Measurements from ENCODE around the gene GNG4. TPM values are rescaled to one million over a fixed set of nuclear protein-coding genes. Genes with fewer than 3 reads are reported as not detected.

The GNG4 gene
- total RNA-seq, result under 1 TPM in 1 of 6 donors, not detected in 5; 0.20 TPM

GRCh38 chr1:235649368-235650163, at the start of gene GNG4:
Gene GNG4, minus strand, starts transcription at chr1:235649784. Its CDS starts 65,946 bp downstream, at chr1:235583838.
- ATAC-seq (ENCODE audit: low FRiP score in 2 of 2) (peak in 1 of 2 donors; percentile 26), DNase-seq (peak in 1 of 2 donors; percentile 86)
- 6% methylated on average over 12 of the region's 111 CpGs; no CpG with 5 or more reads in 1 of the 2 donors for WGBS, 2 donors
- H3K36me3 ChIP-seq, result no peaks in the 10 kb centered on the region
- peaks cover 22 to 32% (median 25%) of the 10 kb centered on the region in 4 donors for H3K4me1 ChIP-seq
- peak within 1 kb of the TSS in 3 of 4 donors; percentile 51 to 59 (median 55) for H3K4me3 ChIP-seq
- TF ChIP-seq POLR2AphosphoS5 (IDR thresholded peaks at IDR 0.05) (no peak), EP300 (IDR thresholded peaks at IDR 0.05) (no peak), POLR2A (IDR thresholded peaks at IDR 0.05) (no peak), CTCF (IDR thresholded peaks at IDR 0.05) (no peak)
- H3K27me3 ChIP-seq, result peaks cover 0 to 43% (median 18%) of the 10 kb centered on the region in 4 donors
- no peaks in the 10 kb centered on the region for H3K9me3 ChIP-seq
- no peak within 1 kb of the TSS for H3K27ac ChIP-seq

- H3K4me1 ChIP-seq, result no peaks in the 10 kb centered on the region
- H3K9me3 ChIP-seq, result no peaks in the 10 kb centered on the region
- no peak for ATAC-seq (ENCODE audit: low FRiP score in 2 of 2)
- no peaks in the 10 kb centered on the region for H3K27me3 ChIP-seq
- WGBS, 2 donors, result 88 to 95% methylated on average over 2 of the region's 2 CpGs
- no peak for DNase-seq
- peaks cover 8 to 84% (median 42%) of the 10 kb centered on the region in 4 donors for H3K36me3 ChIP-seq
- no peak overlapping the region for H3K4me3 ChIP-seq
- no peak overlapping the region for H3K27ac ChIP-seq
- no peak for TF ChIP-seq CTCF (IDR thresholded peaks at IDR 0.05)
- TF ChIP-seq EP300 (IDR thresholded peaks at IDR 0.05), result no peak
- TF ChIP-seq POLR2AphosphoS5 (IDR thresholded peaks at IDR 0.05), result no peak
- no peak for TF ChIP-seq POLR2A (IDR thresholded peaks at IDR 0.05)
Observed at GRCh38 chr1:235697508-235697907, 47.9 kb upstream of the GNG4 start.

GRCh38 chr1:235689356-235689755, 39.8 kb upstream of the GNG4 start:
- peaks cover 4 to 89% (median 35%) of the 10 kb centered on the region in 4 donors for H3K36me3 ChIP-seq
- TF ChIP-seq EP300 (IDR thresholded peaks at IDR 0.05) (no peak), CTCF (IDR thresholded peaks at IDR 0.05) (no peak), POLR2A (IDR thresholded peaks at IDR 0.05) (no peak), POLR2AphosphoS5 (IDR thresholded peaks at IDR 0.05) (no peak)
- ATAC-seq (ENCODE audit: low FRiP score in 2 of 2) (no peak), DNase-seq (no peak)
- H3K4me1 ChIP-seq, result no peaks in the 10 kb centered on the region
- WGBS, 2 donors, result 92 to 96% methylated on average over 4 of the region's 4 CpGs
- H3K4me3 ChIP-seq, result no peak overlapping the region
- no peaks in the 10 kb centered on the region for H3K9me3 ChIP-seq
- H3K27ac ChIP-seq, result no peak overlapping the region
- H3K27me3 ChIP-seq, result no peaks in the 10 kb centered on the region

GRCh38 chr1:235688096-235688495, 38.5 kb upstream of the GNG4 start:
- Histone ChIP-seq H3K4me3 (no peak overlapping the region), H3K36me3 (peaks cover 4 to 88% (median 28%) of the 10 kb centered on the region in 4 donors), H3K9me3 (no peaks in the 10 kb centered on the region), H3K27ac (no peak overlapping the region), H3K27me3 (no peaks in the 10 kb centered on the region), H3K4me1 (no peaks in the 10 kb centered on the region)
- WGBS, 2 donors, result 90 to 94% methylated on average over 3 of the region's 3 CpGs
- DNase-seq (no peak), ATAC-seq (ENCODE audit: low FRiP score in 2 of 2) (no peak)
- TF ChIP-seq CTCF (IDR thresholded peaks at IDR 0.05) (no peak), EP300 (IDR thresholded peaks at IDR 0.05) (no peak), POLR2AphosphoS5 (IDR thresholded peaks at IDR 0.05) (no peak), POLR2A (IDR thresholded peaks at IDR 0.05) (no peak)
